CD8-positive, alpha-beta memory T cell (primary cell): ENCODE data around the gene MED14. TPM values are rescaled to one million over a fixed set of nuclear protein-coding genes. Genes with fewer than 3 reads are reported as not detected.

Source experiments
- CTCF ChIA-PET: fragments of 350-600 bp; sonication (Branson Sonifier 250); formaldehyde crosslinking; loops from one replicate; lab custom pipeline; 2021; ENCODE audit warnings: antibody characterized with exemption; lab: Charles Lee
- POLR2A ChIA-PET: fragments of 350-600 bp; sonication (Branson Sonifier 250); formaldehyde crosslinking; loops from one replicate; lab custom pipeline; 2021; ENCODE audit warnings: antibody characterized with exemption; lab: Charles Lee
- DNase-seq, 5 donors: peaks; one replicate each; pipeline versions ENCODE4 v3.0.0 to v3.0.0-alpha.2; 2020 to 2022; ENCODE audit warnings: mixed read lengths in 1 of 5
- H3K27ac ChIP-seq: one replicate; pipeline ENCODE4 v1.7.0; 2013; ENCODE audit warnings: low read depth, mild to moderate bottlenecking, low read length, moderate library complexity
- H3K27me3 ChIP-seq: 2 replicates; pipeline ENCODE4 v1.7.0; 2013; ENCODE audit warnings: low read length, mild to moderate bottlenecking; ENCODE audit not compliant: insufficient read depth, poor library complexity, severe bottlenecking
- H3K36me3 ChIP-seq: 2 replicates; pipeline ENCODE4 v1.7.0; 2013; ENCODE audit warnings: mild to moderate bottlenecking, low read length, moderate library complexity; ENCODE audit not compliant: insufficient read depth
- H3K4me1 ChIP-seq: 2 replicates; pipeline ENCODE4 v1.7.0; 2013; ENCODE audit warnings: mild to moderate bottlenecking, low read length, moderate library complexity; ENCODE audit not compliant: insufficient read depth
- H3K4me3 ChIP-seq: 2 replicates; pipeline ENCODE4 v1.7.0; 2013; ENCODE audit warnings: mild to moderate bottlenecking, low read length
- H3K9me3 ChIP-seq: 2 replicates; pipeline ENCODE4 v1.7.0; 2013; ENCODE audit warnings: mild to moderate bottlenecking, low read length
- H3K27ac Mint-ChIP-seq, 8 donors: one replicate each; pipeline ENCODE4 v1.8.0; 2020 to 2021; ENCODE audit warnings: mixed read lengths in 8 of 8, mild to moderate bottlenecking in 6 of 8, inconsistent platforms in 3 of 8, moderate library complexity in 3 of 8
- H3K27me3 Mint-ChIP-seq, 2 donors: one replicate each; pipeline ENCODE4 v1.8.0; 2020 to 2021; ENCODE audit warnings: mixed read lengths in 2 of 2, mild to moderate bottlenecking in 1 of 2, moderate library complexity in 1 of 2
- H3K36me3 Mint-ChIP-seq, 3 donors: one replicate each; pipeline ENCODE4 v1.8.0; 2020 to 2021; ENCODE audit warnings: mixed read lengths in 3 of 3, inconsistent platforms in 1 of 3, mild to moderate bottlenecking in 1 of 3
- H3K4me1 Mint-ChIP-seq, 3 donors: one replicate each; pipeline ENCODE4 v1.8.0; 2020 to 2021; ENCODE audit warnings: mixed read lengths in 3 of 3, inconsistent platforms in 1 of 3, mild to moderate bottlenecking in 1 of 3
- H3K4me3 Mint-ChIP-seq, 7 donors: one replicate each; pipeline ENCODE4 v1.8.0; 2020 to 2021; ENCODE audit warnings: mixed read lengths in 7 of 7, mild to moderate bottlenecking in 6 of 7, moderate library complexity in 4 of 7, inconsistent platforms in 2 of 7
- H3K9me3 Mint-ChIP-seq, 5 donors: one replicate each; pipeline ENCODE4 v1.8.0; 2020 to 2022; ENCODE audit warnings: mixed read lengths in 5 of 5, mild to moderate bottlenecking in 3 of 5, moderate library complexity in 2 of 5, inconsistent platforms in 1 of 5
- polyA plus RNA-seq: library from polyadenylated mRNA; unstranded; fragments of 300-500 nt; fragmentation: Illumina TruSeq; gene quantifications from one replicate; pipeline ENCODE4 v1.2.3, GENCODE V29; 2021
- total RNA-seq, 2 experiments: library from RNA; stranded (reverse); gene quantifications; one replicate each; pipeline ENCODE4 v1.2.3, GENCODE V29; 2021

The MED14 gene
- total and polyA plus RNA-seq, 3 experiments from 2014 or later, result 8.5 to 42.1 (median 39.6) TPM

GRCh38 chrX:40705658-40706312, 29.6 kb downstream of the MED14 start:
- Mint-ChIP-seq H3K4me1 (peaks cover 0 to 2% (median 0%) of the 10 kb centered on the region in 3 donors), H3K27ac (peak overlapping the region in 3 of 8 donors; percentile 4 to 34 (median 10)), H3K9me3 (no peaks in the 10 kb centered on the region), H3K36me3 (peaks cover 1 to 66% (median 27%) of the 10 kb centered on the region in 3 donors), H3K27me3 (no peaks in the 10 kb centered on the region), H3K4me3 (no peak overlapping the region)
- no peaks in the 10 kb centered on the region for H3K4me1 ChIP-seq
- H3K4me3 ChIP-seq, result no peak overlapping the region
- H3K27me3 ChIP-seq, result no peaks in the 10 kb centered on the region
- ChIA-PET CTCF (no interaction called here), POLR2A (no interaction called here)
- no peaks in the 10 kb centered on the region for H3K9me3 ChIP-seq
- DNase-seq, result no peak
- H3K27ac ChIP-seq, result no peak overlapping the region
- peaks cover 7% of the 10 kb centered on the region for H3K36me3 ChIP-seq

- no peaks in the 10 kb centered on the region for H3K27me3 Mint-ChIP-seq
- Histone ChIP-seq H3K4me1 (no peaks in the 10 kb centered on the region), H3K27ac (no peak overlapping the region), H3K4me3 (no peak overlapping the region), H3K27me3 (no peaks in the 10 kb centered on the region), H3K36me3 (peaks cover 11% of the 10 kb centered on the region), H3K9me3 (no peaks in the 10 kb centered on the region)
- H3K9me3 Mint-ChIP-seq, result no peaks in the 10 kb centered on the region
- DNase-seq, result no peak
- no peaks in the 10 kb centered on the region for H3K4me1 Mint-ChIP-seq
- CTCF ChIA-PET, result no interaction called here
- H3K36me3 Mint-ChIP-seq, result peaks cover 16 to 65% (median 33%) of the 10 kb centered on the region in 3 donors
- POLR2A ChIA-PET, result interaction anchor here (1.1 kb wide), 1 partner anchor 36 kb away, joined by 3 read pairs; no protein-coding TSS in a partner anchor
- H3K4me3 Mint-ChIP-seq, result no peak overlapping the region
- peak overlapping the region in 1 of 8 donors; percentile 66 for H3K27ac Mint-ChIP-seq
Measured at GRCh38 chrX:40700640-40701342, 34.6 kb downstream of the MED14 start.

GRCh38 chrX:40698851-40699250, 36.5 kb downstream of the MED14 start:
- no peaks in the 10 kb centered on the region for H3K9me3 Mint-ChIP-seq
- ChIA-PET POLR2A (no interaction called here), CTCF (no interaction called here)
- no peak overlapping the region for H3K4me3 ChIP-seq
- no peaks in the 10 kb centered on the region for H3K27me3 ChIP-seq
- H3K27me3 Mint-ChIP-seq, result no peaks in the 10 kb centered on the region
- H3K4me1 ChIP-seq, result no peaks in the 10 kb centered on the region
- H3K9me3 ChIP-seq, result no peaks in the 10 kb centered on the region
- H3K36me3 Mint-ChIP-seq, result peaks cover 16 to 63% (median 27%) of the 10 kb centered on the region in 3 donors
- H3K27ac ChIP-seq, result no peak overlapping the region
- DNase-seq, result no peak
- no peaks in the 10 kb centered on the region for H3K4me1 Mint-ChIP-seq
- H3K27ac Mint-ChIP-seq, result no peak overlapping the region
- H3K4me3 Mint-ChIP-seq, result no peak overlapping the region
- peaks cover 11% of the 10 kb centered on the region for H3K36me3 ChIP-seq

- no peaks in the 10 kb centered on the region for H3K4me1 Mint-ChIP-seq
- peaks cover 18 to 75% (median 33%) of the 10 kb centered on the region in 3 donors for H3K36me3 Mint-ChIP-seq
- Histone ChIP-seq H3K4me1 (no peaks in the 10 kb centered on the region), H3K27me3 (no peaks in the 10 kb centered on the region), H3K4me3 (no peak overlapping the region), H3K9me3 (no peaks in the 10 kb centered on the region), H3K27ac (no peak overlapping the region), H3K36me3 (peaks cover 7% of the 10 kb centered on the region)
- no peak for DNase-seq
- H3K27ac Mint-ChIP-seq, result no peak overlapping the region
- no peak overlapping the region for H3K4me3 Mint-ChIP-seq
- POLR2A ChIA-PET, result no interaction called here
- no peaks in the 10 kb centered on the region for H3K9me3 Mint-ChIP-seq
- CTCF ChIA-PET, result no interaction called here
- H3K27me3 Mint-ChIP-seq, result no peaks in the 10 kb centered on the region
Measured at GRCh38 chrX:40694802-40695201, 40.5 kb downstream of the MED14 start.

- POLR2A ChIA-PET, result no interaction called here
- peaks cover 5 to 20% (median 8%) of the 10 kb centered on the region in 3 donors for H3K4me1 Mint-ChIP-seq
- Histone ChIP-seq H3K4me1 (no peaks in the 10 kb centered on the region), H3K4me3 (no peak overlapping the region), H3K27ac (no peak overlapping the region), H3K27me3 (no peaks in the 10 kb centered on the region), H3K36me3 (peaks cover 12% of the 10 kb centered on the region), H3K9me3 (no peaks in the 10 kb centered on the region)
- peaks cover 18 to 73% (median 35%) of the 10 kb centered on the region in 3 donors for H3K36me3 Mint-ChIP-seq
- DNase-seq, result no peak
- H3K27ac Mint-ChIP-seq, result peak overlapping the region in 1 of 8 donors; percentile 58
- CTCF ChIA-PET, result interaction anchor here (0.8 kb wide), 1 partner anchor 11 kb away, joined by 3 read pairs; no protein-coding TSS in a partner anchor
- no peak overlapping the region for H3K4me3 Mint-ChIP-seq
- H3K9me3 Mint-ChIP-seq, result no peaks in the 10 kb centered on the region
- no peaks in the 10 kb centered on the region for H3K27me3 Mint-ChIP-seq
Measured at GRCh38 chrX:40688929-40689328, 46.4 kb downstream of the MED14 start.

GRCh38 chrX:40687169-40687568, 48.2 kb downstream of the MED14 start:
- Mint-ChIP-seq H3K27me3 (no peaks in the 10 kb centered on the region), H3K4me3 (no peak overlapping the region), H3K9me3 (no peaks in the 10 kb centered on the region), H3K27ac (peak overlapping the region in 4 of 8 donors; percentile 2 to 53 (median 45)), H3K4me1 (peaks cover 5 to 25% (median 8%) of the 10 kb centered on the region in 3 donors), H3K36me3 (peaks cover 12 to 71% (median 37%) of the 10 kb centered on the region in 3 donors)
- Histone ChIP-seq H3K36me3 (peaks cover 12% of the 10 kb centered on the region), H3K4me3 (no peak overlapping the region), H3K4me1 (no peaks in the 10 kb centered on the region), H3K27me3 (no peaks in the 10 kb centered on the region), H3K27ac (no peak overlapping the region), H3K9me3 (no peaks in the 10 kb centered on the region)
- CTCF ChIA-PET, result interaction anchor here (0.7 kb wide), 1 partner anchor 107 kb away, joined by 3 read pairs; no protein-coding TSS in a partner anchor
- POLR2A ChIA-PET, result no interaction called here
- DNase-seq, result no peak

GRCh38 chrX:40685362-40685918, 49.9 kb downstream of the MED14 start:
- ChIA-PET CTCF (interaction anchor here (1.3 kb wide), 1 partner anchor 109 kb away, joined by 3 read pairs; no protein-coding TSS in a partner anchor), POLR2A (no interaction called here)
- H3K4me3 ChIP-seq, result no peak overlapping the region
- DNase-seq, result no peak
- H3K9me3 ChIP-seq, result no peaks in the 10 kb centered on the region
- H3K27ac ChIP-seq, result no peak overlapping the region
- H3K4me3 Mint-ChIP-seq, result peak overlapping the region in 1 of 7 donors; percentile 20
- H3K4me1 Mint-ChIP-seq, result peaks cover 5 to 25% (median 8%) of the 10 kb centered on the region in 3 donors
- H3K4me1 ChIP-seq, result no peaks in the 10 kb centered on the region
- peaks cover 12% of the 10 kb centered on the region for H3K36me3 ChIP-seq
- no peaks in the 10 kb centered on the region for H3K27me3 ChIP-seq
- peak overlapping the region in 1 of 8 donors; percentile 50 for H3K27ac Mint-ChIP-seq
- H3K9me3 Mint-ChIP-seq, result no peaks in the 10 kb centered on the region
- H3K27me3 Mint-ChIP-seq, result no peaks in the 10 kb centered on the region
- H3K36me3 Mint-ChIP-seq, result peaks cover 16 to 71% (median 33%) of the 10 kb centered on the region in 3 donors

- no peak overlapping the region for H3K4me3 Mint-ChIP-seq
- no peaks in the 10 kb centered on the region for H3K27me3 ChIP-seq
- peaks cover 16% of the 10 kb centered on the region for H3K36me3 ChIP-seq
- H3K4me1 ChIP-seq, result no peaks in the 10 kb centered on the region
- H3K4me1 Mint-ChIP-seq, result peaks cover 7 to 25% (median 8%) of the 10 kb centered on the region in 3 donors
- no peak overlapping the region for H3K27ac ChIP-seq
- H3K36me3 Mint-ChIP-seq, result peaks cover 13 to 74% (median 40%) of the 10 kb centered on the region in 3 donors
- POLR2A ChIA-PET, result no interaction called here
- CTCF ChIA-PET, result no interaction called here
- DNase-seq, result no peak
- H3K9me3 Mint-ChIP-seq, result no peaks in the 10 kb centered on the region
- H3K4me3 ChIP-seq, result no peak overlapping the region
- H3K9me3 ChIP-seq, result no peaks in the 10 kb centered on the region
- peak overlapping the region in 4 of 8 donors; percentile 7 to 74 (median 10) for H3K27ac Mint-ChIP-seq
- H3K27me3 Mint-ChIP-seq, result no peaks in the 10 kb centered on the region
Measured at GRCh38 chrX:40684092-40684491, 51.2 kb downstream of the MED14 start.
